GM19324 (cell line): Measurements from ENCODE around the gene C17orf114.

ENCODE experiments used
- ATAC-seq: cut with Tn5 transposase; IDR thresholded peaks from one replicate; pipeline ENCODE4 v1.9.1; 2021; ENCODE audit warnings: mild to moderate bottlenecking, moderate library complexity; ENCODE audit not compliant: unreplicated experiment, low FRiP score

Gene C17orf114

GRCh38 chr17:4827399-4827798 is 25.3 kb upstream of the C17orf114 start:
- no peak for ATAC-seq

DNA sequence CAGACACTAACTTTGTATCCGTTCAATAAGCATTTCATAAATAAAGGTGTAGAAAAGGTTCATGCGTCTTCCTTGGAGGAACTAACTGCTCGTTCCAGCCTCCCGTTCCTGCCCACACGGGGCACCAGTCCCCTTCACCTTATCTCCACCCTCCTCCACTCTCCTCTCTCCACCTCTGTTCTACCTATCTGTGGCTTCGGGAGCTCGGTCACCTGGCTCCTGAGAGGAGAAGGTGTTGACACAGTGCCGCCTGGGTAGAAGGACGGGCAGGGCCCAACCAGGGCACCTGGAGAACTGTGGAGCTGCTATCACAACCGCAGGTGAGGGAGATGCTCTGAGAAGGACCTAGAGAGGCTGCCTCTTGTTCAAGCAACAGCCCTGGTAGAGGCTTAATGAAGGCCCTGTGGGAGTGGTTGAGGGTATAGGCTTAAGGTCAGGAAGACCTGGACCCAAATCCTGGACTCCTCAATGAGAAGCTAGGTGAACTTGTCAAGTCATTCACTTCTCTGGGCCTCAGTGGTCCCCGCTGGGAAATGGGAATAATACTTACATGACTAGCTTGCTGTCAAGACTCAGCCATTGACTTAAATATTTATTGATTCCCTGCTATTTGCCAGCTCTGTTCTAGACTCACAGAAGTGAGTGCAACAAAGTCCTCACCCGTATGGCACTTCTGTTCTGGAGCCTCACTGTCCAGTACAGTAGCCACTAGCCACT is 21.4 kb upstream of the C17orf114 start:
- ATAC-seq, result no peak

DNA sequence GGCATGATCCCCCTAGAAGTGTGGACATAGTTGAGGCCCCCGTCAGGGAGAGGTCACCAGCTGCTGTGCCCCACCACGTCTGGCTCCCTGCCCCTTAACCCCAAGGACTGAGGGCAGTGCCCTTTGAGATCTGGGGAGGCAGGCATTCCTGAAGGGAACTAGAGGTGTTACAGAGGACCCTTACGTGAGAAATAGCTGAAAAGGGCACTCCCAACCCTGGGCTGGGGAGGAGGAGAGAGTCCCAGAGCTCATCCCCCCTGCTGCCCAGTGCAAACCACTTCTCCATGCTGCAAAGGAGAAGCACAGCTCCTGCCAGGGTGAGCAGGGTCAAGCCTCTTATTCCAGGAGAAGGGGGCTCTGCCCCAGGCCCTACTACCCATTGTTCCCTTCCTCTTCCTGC is 20.7 kb upstream of the C17orf114 start:
- no peak for ATAC-seq

DNA sequence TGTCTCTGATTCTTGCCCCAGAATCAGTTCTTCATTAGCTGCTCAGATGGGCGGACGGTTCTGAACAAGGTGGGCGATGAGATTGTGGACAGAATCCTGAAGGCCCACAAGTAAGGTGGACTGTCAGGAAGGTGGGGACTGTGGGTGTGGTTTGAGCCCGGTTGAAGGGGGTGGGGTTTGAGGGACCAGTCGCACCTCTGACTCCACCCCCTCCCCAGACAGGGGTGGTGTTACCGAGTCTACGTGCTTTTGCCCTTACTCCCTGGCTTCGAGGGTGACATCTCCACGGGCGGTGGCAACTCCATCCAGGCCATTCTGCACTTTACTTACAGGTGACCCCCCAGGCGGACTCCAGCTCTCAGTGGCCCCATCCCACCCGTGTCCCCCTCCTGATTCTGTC is 16.1 kb upstream of the C17orf114 start:
- ATAC-seq, result no peak

GRCh38 chr17:4816826-4817225 is 14.7 kb upstream of the C17orf114 start:
- no peak for ATAC-seq

DNA sequence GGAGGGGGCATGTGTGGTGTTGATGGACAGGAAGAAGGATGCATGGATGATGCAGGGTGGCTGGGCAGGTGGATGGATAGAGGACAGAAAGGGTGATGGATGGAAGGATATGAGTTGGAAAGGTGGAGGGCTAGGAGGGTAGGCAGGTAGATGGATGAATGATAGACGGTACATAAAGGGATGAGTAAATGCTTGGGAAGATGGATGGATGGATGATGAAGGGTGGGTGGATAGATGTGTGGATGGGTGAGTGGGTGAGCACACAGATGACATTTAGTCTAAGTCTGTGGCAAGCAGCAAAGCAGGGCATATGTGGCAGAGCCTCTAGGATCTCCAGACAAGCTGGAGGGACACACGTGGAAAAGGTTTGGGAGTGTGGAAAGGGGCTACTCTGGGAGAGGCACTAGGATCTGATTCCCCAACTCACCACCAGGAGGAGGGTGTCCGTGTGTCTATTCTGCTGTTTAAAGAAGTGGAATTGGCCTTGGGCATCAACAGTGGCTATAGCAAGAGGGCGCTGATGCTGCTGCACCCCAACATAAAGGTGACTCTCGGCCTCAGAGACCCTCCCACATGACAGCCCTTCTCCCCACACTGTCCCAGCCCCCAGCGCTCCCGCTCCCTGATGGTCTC is 13.0 kb upstream of the C17orf114 start:
- ATAC-seq, result no peak

DNA sequence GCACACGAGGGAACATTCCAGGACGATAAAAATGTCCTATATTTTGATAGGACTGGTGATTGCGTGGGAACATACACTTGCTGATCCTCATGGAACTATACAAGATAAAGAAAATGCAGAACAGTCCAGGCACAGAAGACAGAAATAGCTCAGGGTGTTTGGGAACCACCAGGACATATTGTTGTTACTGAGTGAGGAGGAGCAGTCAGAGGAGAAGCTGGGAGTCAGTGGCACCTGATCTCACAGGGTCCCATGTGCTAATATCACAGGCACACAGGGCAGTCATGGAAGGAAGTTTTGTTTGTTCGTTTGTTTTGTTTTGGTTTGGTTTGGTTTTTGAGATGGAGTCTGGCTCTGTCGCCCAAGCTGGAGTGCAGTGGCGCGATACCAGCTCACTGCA is 10.6 kb upstream of the C17orf114 start:
- no peak for ATAC-seq

GRCh38 chr17:4811471-4811870 is 9.3 kb upstream of the C17orf114 start:
- no peak for ATAC-seq

DNA sequence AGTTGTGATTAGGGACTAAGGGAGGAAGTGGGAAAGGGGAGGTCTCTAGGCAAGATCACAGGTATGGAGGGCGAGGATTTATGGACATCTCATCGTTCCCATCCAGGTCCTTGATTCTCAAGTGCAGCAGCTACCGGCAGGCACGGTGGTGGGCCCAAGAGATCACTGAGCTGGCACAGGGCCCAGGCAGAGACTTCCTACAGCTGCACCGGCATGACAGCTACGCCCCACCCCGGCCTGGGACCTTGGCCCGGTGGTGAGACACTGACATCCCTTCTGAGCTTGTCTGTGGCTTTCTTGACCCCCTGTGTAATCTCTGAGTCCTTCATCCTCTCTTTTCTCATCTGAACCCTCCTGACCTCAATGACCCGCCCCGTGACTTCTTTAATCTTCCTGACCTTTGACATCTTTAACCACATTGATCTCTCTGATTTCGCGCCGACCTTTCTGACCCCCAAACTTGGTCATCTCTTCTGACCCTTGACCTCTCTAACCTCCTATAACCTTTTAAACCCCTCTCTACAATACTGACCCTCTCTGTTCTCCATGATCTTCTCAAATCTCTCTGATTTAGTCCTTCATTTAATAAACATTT is 8.7 kb upstream of the C17orf114 start:
- ATAC-seq, result no peak

- no peak for ATAC-seq
Measured at GRCh38 chr17:4808378-4808767, 6.2 kb upstream of the C17orf114 start.

DNA sequence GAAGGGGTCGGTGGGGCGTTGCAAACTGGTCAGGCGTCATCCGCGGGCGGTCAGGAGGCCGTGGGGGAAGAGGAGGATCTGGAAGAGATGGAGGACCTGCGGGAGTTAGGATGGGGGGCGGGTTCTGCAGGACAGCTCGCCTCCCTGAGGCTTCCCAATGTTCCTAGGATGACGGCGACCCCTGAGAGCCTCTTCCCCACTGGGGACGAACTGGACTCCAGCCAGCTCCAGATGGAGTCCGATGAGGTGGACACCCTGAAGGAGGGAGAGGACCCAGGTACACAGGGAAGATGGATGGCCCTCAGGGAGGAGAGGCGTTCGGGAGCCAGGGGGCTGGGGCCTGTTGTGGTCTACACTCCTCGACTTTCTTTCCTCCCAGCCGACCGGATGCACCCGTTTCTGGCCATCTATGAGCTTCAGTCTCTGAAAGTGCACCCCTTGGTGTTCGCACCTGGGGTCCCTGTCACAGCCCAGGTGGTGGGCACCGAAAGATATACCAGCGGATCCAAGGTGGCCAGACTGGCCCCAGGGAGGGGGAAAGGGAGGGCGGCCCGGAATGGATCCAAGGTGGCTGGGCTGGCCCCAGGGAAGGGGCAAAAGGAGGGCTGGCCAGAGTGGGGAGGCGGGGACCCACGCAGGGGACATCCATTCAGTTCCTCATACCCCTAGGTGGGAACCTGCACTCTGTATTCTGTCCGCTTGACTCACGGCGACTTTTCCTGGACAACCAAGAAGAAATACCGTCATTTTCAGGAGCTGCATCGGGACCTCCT is 5.7 kb upstream of the C17orf114 start:
- ATAC-seq, result no peak

GRCh38 chr17:4806777-4807604 is 4.9 kb upstream of the C17orf114 start, which contains the start of gene PLD2:
Gene PLD2 (plus strand): TSS chr17:4807152. CDS start chr17:4807773, 621 bp downstream.
- ATAC-seq, result peak; percentile 95

GRCh38 chr17:4806456-4806776 is 4.3 kb upstream of the C17orf114 start:
- ATAC-seq, result no peak

- ATAC-seq, result no peak
Measured at GRCh38 chr17:4800462-4801196, 1.5 kb downstream of the C17orf114 start.

GRCh38 chr17:4796552-4796920 is 5.6 kb downstream of the C17orf114 start:
- no peak for ATAC-seq

GRCh38 chr17:4795168-4795567 is 7.0 kb downstream of the C17orf114 start:
- no peak for ATAC-seq

DNA sequence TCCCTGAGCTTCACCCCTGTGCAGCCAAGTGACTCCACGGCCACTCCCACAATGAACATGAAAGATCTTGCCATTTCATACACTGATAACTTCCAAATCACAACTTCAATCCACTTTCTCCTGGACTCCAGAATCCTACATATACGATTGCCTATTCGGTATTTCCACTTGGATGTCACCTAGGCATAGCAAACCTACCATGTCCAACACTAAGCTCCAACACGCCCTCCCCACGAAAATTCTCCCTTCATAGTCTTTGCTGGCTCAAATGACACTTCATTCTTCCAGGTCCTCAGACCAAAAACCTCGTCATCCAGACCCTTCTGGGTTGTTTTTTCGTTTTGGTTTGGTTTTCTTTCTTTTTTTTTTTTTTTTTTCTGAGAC is 11.4 kb downstream of the C17orf114 start:
- ATAC-seq, result no peak

- ATAC-seq, result peak; percentile 87
Measured at GRCh38 chr17:4789951-4790704, 12.0 kb downstream of the C17orf114 start.

DNA sequence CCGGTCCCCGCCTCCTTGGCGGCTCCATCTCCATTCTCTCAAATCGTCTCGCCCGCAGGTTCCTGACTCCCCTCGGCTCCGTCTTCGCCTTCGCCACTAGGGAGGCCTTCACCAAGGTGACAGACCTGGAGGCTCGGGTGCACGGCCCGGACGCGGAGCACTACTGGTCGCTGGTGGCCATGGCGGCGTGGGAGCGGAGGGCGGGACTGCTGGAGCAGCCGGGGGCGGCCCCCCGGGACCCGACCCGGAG is 12.5 kb downstream of the C17orf114 start:
- ATAC-seq, result no peak
